Endothelial cell (in vitro differentiated cells): ENCODE data around the gene CERS2. TPM values are rescaled to one million over a fixed set of nuclear protein-coding genes. Genes with fewer than 3 reads are reported as not detected.

Experiments
- DNase-seq: peaks from one replicate; pipeline ENCODE4 v3.0.0; 2021; ENCODE audit warnings: low spot score
- H3K27ac Mint-ChIP-seq: one replicate; pipeline ENCODE4 v1.8.0; 2021; ENCODE audit warnings: mixed read lengths, inconsistent platforms; ENCODE audit not compliant: unreplicated experiment
- H3K27me3 Mint-ChIP-seq: one replicate; pipeline ENCODE4 v1.8.0; 2021; ENCODE audit warnings: mild to moderate bottlenecking, moderate library complexity, mixed read lengths, inconsistent platforms; ENCODE audit not compliant: unreplicated experiment
- H3K36me3 Mint-ChIP-seq: one replicate; pipeline ENCODE4 v1.8.0; 2021; ENCODE audit warnings: mild to moderate bottlenecking, low read depth, mixed read lengths, inconsistent platforms; ENCODE audit not compliant: unreplicated experiment
- H3K4me1 Mint-ChIP-seq: one replicate; pipeline ENCODE4 v1.8.0; 2021; ENCODE audit warnings: mild to moderate bottlenecking, mixed read lengths, inconsistent platforms; ENCODE audit not compliant: unreplicated experiment
- H3K4me3 Mint-ChIP-seq: one replicate; pipeline ENCODE4 v1.8.0; 2021; ENCODE audit warnings: mild to moderate bottlenecking, mixed read lengths, inconsistent platforms; ENCODE audit not compliant: unreplicated experiment
- H3K9me3 Mint-ChIP-seq: one replicate; pipeline ENCODE4 v1.8.0; 2021; ENCODE audit warnings: mixed read lengths, inconsistent platforms; ENCODE audit not compliant: unreplicated experiment
- CTCF ChIP-seq: fragments of 200-600 bp; sonication (generic); IDR thresholded peaks from one replicate; pipeline ENCODE4 v1.5.0; 2021; ENCODE audit warnings: antibody characterized with exemption; ENCODE audit not compliant: unreplicated experiment
- total RNA-seq: library from RNA; stranded (reverse); fragmentation: NEBNext Ultra II Directional; extraction: Animal tissue kit (Norgen Biotek cat#: 25700); gene quantifications from one replicate; pipeline ENCODE4 v1.2.1, GENCODE V29; 2021; ENCODE audit not compliant: unreplicated experiment

Gene CERS2
- total RNA-seq, 1 donor from 2014 or later = 186 TPM

GRCh38 chr1:151002611-151003010, 28.0 kb upstream of the CERS2 start:
- peak overlapping the region; percentile 80 for H3K27ac Mint-ChIP-seq
- TF ChIP-seq CTCF = no peak
- peak overlapping the region; percentile 74 for H3K4me3 Mint-ChIP-seq
- DNase-seq = no peak
- H3K27me3 Mint-ChIP-seq = peaks cover 5% of the 10 kb centered on the region
- no peaks in the 10 kb centered on the region for H3K9me3 Mint-ChIP-seq
- peaks cover 44% of the 10 kb centered on the region for H3K4me1 Mint-ChIP-seq
- H3K36me3 Mint-ChIP-seq = peaks cover 16% of the 10 kb centered on the region

GRCh38 chr1:151002051-151002450, 27.4 kb upstream of the CERS2 start:
- H3K36me3 Mint-ChIP-seq = peaks cover 14% of the 10 kb centered on the region
- no peaks in the 10 kb centered on the region for H3K9me3 Mint-ChIP-seq
- TF ChIP-seq CTCF = no peak
- peaks cover 38% of the 10 kb centered on the region for H3K4me1 Mint-ChIP-seq
- peak overlapping the region; percentile 42 for H3K4me3 Mint-ChIP-seq
- peaks cover 3% of the 10 kb centered on the region for H3K27me3 Mint-ChIP-seq
- H3K27ac Mint-ChIP-seq = no peak overlapping the region
- DNase-seq = no peak

GRCh38 chr1:151001602-151002001, 27.0 kb upstream of the CERS2 start:
- Mint-ChIP-seq H3K9me3 (no peaks in the 10 kb centered on the region), H3K4me1 (peaks cover 34% of the 10 kb centered on the region), H3K4me3 (peak overlapping the region; percentile 42), H3K27me3 (peaks cover 3% of the 10 kb centered on the region), H3K27ac (no peak overlapping the region), H3K36me3 (peaks cover 14% of the 10 kb centered on the region)
- no peak for TF ChIP-seq CTCF
- DNase-seq = no peak

GRCh38 chr1:151000408-151000807, 25.8 kb upstream of the CERS2 start:
- peak overlapping the region; percentile 2 for H3K27ac Mint-ChIP-seq
- no peaks in the 10 kb centered on the region for H3K9me3 Mint-ChIP-seq
- H3K36me3 Mint-ChIP-seq = peaks cover 14% of the 10 kb centered on the region
- H3K4me1 Mint-ChIP-seq = peaks cover 27% of the 10 kb centered on the region
- H3K4me3 Mint-ChIP-seq = no peak overlapping the region
- no peak for TF ChIP-seq CTCF
- peaks cover 2% of the 10 kb centered on the region for H3K27me3 Mint-ChIP-seq
- DNase-seq = no peak

DNA sequence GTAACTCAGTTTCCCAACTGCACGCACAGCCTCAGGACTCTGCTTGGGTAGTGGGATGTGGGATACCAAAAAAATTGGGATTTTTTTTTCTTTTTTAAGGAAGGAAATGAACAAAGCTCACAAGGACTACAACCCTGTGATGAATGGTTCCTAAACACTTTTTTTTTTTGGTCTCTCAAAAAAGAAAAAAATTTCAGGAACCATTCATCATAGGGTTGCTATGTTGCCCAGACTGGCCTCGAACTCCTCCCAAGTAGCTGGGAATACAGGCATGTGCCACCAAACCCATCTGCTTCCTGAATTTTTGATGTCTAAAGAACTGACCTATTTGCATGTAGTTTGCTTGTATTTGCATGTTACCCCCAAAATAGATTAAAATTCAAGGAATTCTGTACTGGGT, 25.3 kb upstream of the CERS2 start:
- peaks cover 2% of the 10 kb centered on the region for H3K27me3 Mint-ChIP-seq
- no peaks in the 10 kb centered on the region for H3K9me3 Mint-ChIP-seq
- TF ChIP-seq CTCF = no peak
- DNase-seq = no peak
- peaks cover 24% of the 10 kb centered on the region for H3K4me1 Mint-ChIP-seq
- no peak overlapping the region for H3K27ac Mint-ChIP-seq
- H3K4me3 Mint-ChIP-seq = no peak overlapping the region
- H3K36me3 Mint-ChIP-seq = peaks cover 14% of the 10 kb centered on the region
